HCT116 (cell line): ENCODE measurements around the gene TAS2R41. TPM values are rescaled to one million over a fixed set of nuclear protein-coding genes. Genes with fewer than 3 reads are reported as not detected.

Experiments used
- ATAC-seq: fragments of 200-7000 bp; cut with Tn5 transposase; 2 replicates; pipeline ENCODE4 v1.9.1; 2020; ENCODE audit warnings: mild to moderate bottlenecking, moderate library complexity
- BruUV-seq: library from RNA; stranded (reverse); fragments of 400-500 nt; replicated peaks from 2 replicates; lab custom pipeline; 2021; lab: Mats Ljungman, UMichigan
- CTCF ChIA-PET: fragments of 300-600 bp; sonication (Branson Sonifier 250); formaldehyde crosslinking; loops from one replicate; lab custom pipeline; 2021; ENCODE audit warnings: antibody characterized with exemption; lab: Charles Lee
- POLR2A ChIA-PET: fragments of 300-600, 350-600 bp; sonication (Branson Sonifier 250); formaldehyde crosslinking; loops from one replicate; lab custom pipeline; 2021; ENCODE audit warnings: antibody characterized with exemption; lab: Charles Lee
- RAD21 ChIA-PET, 2 experiments: fragments of 300-600 bp; sonication (Branson Sonifier 250); formaldehyde crosslinking; loops; one replicate each; lab custom pipeline; 2023; ENCODE audit warnings: low total read pairs in 2 of 2; ENCODE audit not compliant: uncharacterized antibody in 2 of 2, unreplicated experiment in 2 of 2, low non-redundant PET in 1 of 2; lab: Charles Lee
- DNase-seq: peaks from one replicate; pipeline ENCODE4 v3.0.0-alpha.2; 2010; ENCODE audit warnings: low read depth, low spot score
- H2AFZ ChIP-seq: fragments of 200-600 bp; shearing (Covaris generic), sonication (generic); 2 replicates; pipeline ENCODE4 v1.6.1; 2017; ENCODE audit warnings: low read depth, mixed run types, mixed read lengths, antibody characterized with exemption, low read length; ENCODE audit not compliant: poor library complexity, severe bottlenecking
- H3K27ac ChIP-seq: 2 replicates; pipeline ENCODE4 v1.5.1; 2012; ENCODE audit warnings: low read depth, low read length
- H3K27me3 ChIP-seq: fragments of 200-600 bp; sonication (generic); 2 replicates; pipeline ENCODE4 v1.6.1; 2016; ENCODE audit warnings: mixed run types, low read length, mixed read lengths; ENCODE audit not compliant: insufficient read depth
- H3K36me3 ChIP-seq, 2 experiments: fragments of 200-500 bp in 1 of 2; fragments of 200-600 bp in 1 of 2; sonication (Bioruptor generic) in 1 of 2; sonication (generic) in 1 of 2; 2 replicates each; pipeline versions ENCODE4 v1.5.1 to v1.6.1; 2014 to 2016; ENCODE audit warnings: low read length in 2 of 2, inconsistent platforms in 1 of 2, mixed read lengths in 1 of 2, mixed run types in 1 of 2; ENCODE audit not compliant: insufficient read depth in 2 of 2, control insufficient read depth in 1 of 2
- H3K4me1 ChIP-seq, 2 experiments: fragments of 200-600 bp in 1 of 2; sonication (generic) in 1 of 2; 2 replicates each; pipeline versions ENCODE4 v1.5.1 to v1.6.1; 2012 to 2017; ENCODE audit warnings: low read length in 2 of 2, inconsistent platforms in 1 of 2, mild to moderate bottlenecking in 1 of 2, mixed read lengths in 1 of 2, mixed run types in 1 of 2, moderate library complexity in 1 of 2; ENCODE audit not compliant: insufficient read depth in 2 of 2, control insufficient read depth in 1 of 2
- H3K4me2 ChIP-seq: fragments of 200-600 bp; sonication (generic); 2 replicates; pipeline ENCODE4 v1.6.1; 2017; ENCODE audit warnings: mixed run types, low read length, mixed read lengths
- H3K4me3 ChIP-seq, 2 experiments: fragments of 200-600 bp in 1 of 2; sonication (generic) in 1 of 2; replicated peaks in 1 of 2; 2 replicates each; pipeline ENCODE4 v1.5.1; 2011 to 2016; ENCODE audit warnings: low read length in 2 of 2, control low read depth in 1 of 2, low read depth in 1 of 2, mild to moderate bottlenecking in 1 of 2, mixed read lengths in 1 of 2, mixed run types in 1 of 2
- H3K79me2 ChIP-seq: fragments of 200-600 bp; sonication (generic); 2 replicates; pipeline ENCODE4 v1.6.1; 2017; ENCODE audit warnings: mild to moderate bottlenecking, mixed run types, low read length, moderate library complexity, mixed read lengths; ENCODE audit not compliant: insufficient read depth
- H3K9ac ChIP-seq: fragments of 200-600 bp; sonication (generic); 2 replicates; pipeline ENCODE4 v1.6.1; 2016; ENCODE audit warnings: low read length, mixed read lengths
- H3K9me2 ChIP-seq: fragments of 200-600 bp; sonication (generic), shearing (Covaris generic); 2 replicates; pipeline ENCODE4 v1.6.1; 2017; ENCODE audit warnings: mixed run types, mild to moderate bottlenecking, moderate library complexity; ENCODE audit not compliant: insufficient read depth
- H3K9me3 ChIP-seq, 2 experiments: fragments of 200-500 bp in 1 of 2; fragments of 200-600 bp in 1 of 2; sonication (Bioruptor generic) in 1 of 2; sonication (generic) in 1 of 2; 2 replicates each; pipeline ENCODE4 v1.6.1; 2014 to 2017; ENCODE audit warnings: low read length in 2 of 2, mixed read lengths in 2 of 2, inconsistent platforms in 1 of 2, low read depth in 1 of 2, mild to moderate bottlenecking in 1 of 2, mixed run types in 1 of 2, moderate library complexity in 1 of 2; ENCODE audit not compliant: control insufficient read depth in 1 of 2, insufficient read depth in 1 of 2
- H4K20me1 ChIP-seq: fragments of 200-600 bp; sonication (generic), shearing (Covaris generic); 2 replicates; pipeline ENCODE4 v1.6.1; 2017; ENCODE audit warnings: mixed run types, mild to moderate bottlenecking, moderate library complexity; ENCODE audit not compliant: insufficient read depth
- ELF1 ChIP-seq: IDR thresholded peaks from 2 replicates; pipeline ENCODE4 v1.6.1; 2012; ENCODE audit warnings: low read depth, borderline replicate concordance
- EZH2 ChIP-seq: fragments of 200-600 bp; sonication (generic); IDR thresholded peaks from 2 replicates; pipeline ENCODE4 v1.6.1; 2017; ENCODE audit warnings: antibody characterized with exemption, mixed run types
- EZH2phosphoT487 ChIP-seq: fragments of 200-600 bp; IDR thresholded peaks from 2 replicates; pipeline ENCODE4 v1.6.1; 2018; ENCODE audit warnings: antibody characterized with exemption, borderline replicate concordance
- FOSL1 ChIP-seq: IDR thresholded peaks from 2 replicates; pipeline ENCODE4 v1.6.1; 2012; ENCODE audit warnings: low read depth
- JUND ChIP-seq: IDR thresholded peaks from 2 replicates; pipeline ENCODE4 v1.6.1; 2012
- POLR2A ChIP-seq: IDR thresholded peaks from 2 replicates; pipeline ENCODE4 v1.7.0; 2011; ENCODE audit warnings: borderline replicate concordance; ENCODE audit not compliant: insufficient read depth, insufficient read length; ENCODE audit errors: extremely low read depth
- RAD21 ChIP-seq: IDR thresholded peaks from 2 replicates; pipeline ENCODE4 v1.6.1; 2012; ENCODE audit warnings: low read depth, mild to moderate bottlenecking
- SIN3A ChIP-seq: IDR thresholded peaks from 2 replicates; pipeline ENCODE4 v1.6.1; 2012; ENCODE audit warnings: low read depth
- SP1 ChIP-seq: IDR thresholded peaks from 2 replicates; pipeline ENCODE4 v1.6.1; 2012; ENCODE audit warnings: low read depth
- SRF ChIP-seq: IDR thresholded peaks from 2 replicates; pipeline ENCODE4 v1.6.1; 2012; ENCODE audit warnings: low read depth
- TCF7L2 ChIP-seq: IDR thresholded peaks from 2 replicates; pipeline ENCODE4 v1.7.0; 2011; ENCODE audit warnings: borderline replicate concordance, inconsistent platforms; ENCODE audit not compliant: insufficient read depth, insufficient read length; ENCODE audit errors: extremely low read depth
- YY1 ChIP-seq: IDR thresholded peaks from 2 replicates; pipeline ENCODE4 v1.6.1; 2011; ENCODE audit warnings: low read length, low read depth, moderate library complexity, mild to moderate bottlenecking; ENCODE audit not compliant: insufficient replicate concordance; ENCODE audit errors: extremely low read depth
- ZFX ChIP-seq: fragments of 450-650 bp; IDR thresholded peaks from 2 replicates; pipeline ENCODE4 v1.6.1; 2017
- intact Hi-C: fragments of 100-400 bp; cut with micrococcal nuclease; formaldehyde crosslinking; loops from 2 replicates; pipeline ENCODE4 v1.10.0; 2022
- total RNA-seq: library from RNA; stranded (reverse); gene quantifications from one replicate; pipeline ENCODE4 v1.2.1, GENCODE V29; 2021; ENCODE audit not compliant: unreplicated experiment
- TF ChIP-seq, protein P1 (sequence below): IDR thresholded peaks from 2 replicates; pipeline ENCODE4 v1.6.1; 2012; ENCODE audit warnings: low read depth
- TF ChIP-seq, protein P2 (sequence below): IDR thresholded peaks from 2 replicates; pipeline ENCODE4 v1.6.1; 2011; ENCODE audit warnings: mild to moderate bottlenecking, low read length, moderate library complexity; ENCODE audit not compliant: insufficient replicate concordance; ENCODE audit errors: extremely low read depth

The TAS2R41 gene
- total RNA-seq, 1 experiment from 2014 or later = not detected

DNA sequence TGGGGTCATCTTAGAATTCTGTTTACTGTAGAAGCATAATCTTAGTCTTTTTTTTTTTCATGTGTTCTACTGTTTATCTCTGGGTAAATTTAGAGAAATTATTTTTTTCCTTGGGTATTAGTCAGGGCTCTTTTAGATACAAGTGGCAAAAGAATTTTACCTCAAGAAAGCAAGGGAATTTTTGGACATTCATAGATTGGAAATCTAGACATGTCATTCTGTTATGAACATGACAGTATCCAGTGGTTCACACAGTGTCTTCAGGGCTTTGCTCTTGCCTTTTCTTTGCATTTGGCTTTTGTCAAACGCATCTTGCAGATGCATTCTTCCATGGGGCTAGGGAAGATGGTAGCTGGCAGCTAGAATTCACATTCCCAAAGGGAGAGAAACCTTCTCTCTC lies 13.7 kb upstream of the TAS2R41 start (continued):
- TF ChIP-seq, protein P1, sequence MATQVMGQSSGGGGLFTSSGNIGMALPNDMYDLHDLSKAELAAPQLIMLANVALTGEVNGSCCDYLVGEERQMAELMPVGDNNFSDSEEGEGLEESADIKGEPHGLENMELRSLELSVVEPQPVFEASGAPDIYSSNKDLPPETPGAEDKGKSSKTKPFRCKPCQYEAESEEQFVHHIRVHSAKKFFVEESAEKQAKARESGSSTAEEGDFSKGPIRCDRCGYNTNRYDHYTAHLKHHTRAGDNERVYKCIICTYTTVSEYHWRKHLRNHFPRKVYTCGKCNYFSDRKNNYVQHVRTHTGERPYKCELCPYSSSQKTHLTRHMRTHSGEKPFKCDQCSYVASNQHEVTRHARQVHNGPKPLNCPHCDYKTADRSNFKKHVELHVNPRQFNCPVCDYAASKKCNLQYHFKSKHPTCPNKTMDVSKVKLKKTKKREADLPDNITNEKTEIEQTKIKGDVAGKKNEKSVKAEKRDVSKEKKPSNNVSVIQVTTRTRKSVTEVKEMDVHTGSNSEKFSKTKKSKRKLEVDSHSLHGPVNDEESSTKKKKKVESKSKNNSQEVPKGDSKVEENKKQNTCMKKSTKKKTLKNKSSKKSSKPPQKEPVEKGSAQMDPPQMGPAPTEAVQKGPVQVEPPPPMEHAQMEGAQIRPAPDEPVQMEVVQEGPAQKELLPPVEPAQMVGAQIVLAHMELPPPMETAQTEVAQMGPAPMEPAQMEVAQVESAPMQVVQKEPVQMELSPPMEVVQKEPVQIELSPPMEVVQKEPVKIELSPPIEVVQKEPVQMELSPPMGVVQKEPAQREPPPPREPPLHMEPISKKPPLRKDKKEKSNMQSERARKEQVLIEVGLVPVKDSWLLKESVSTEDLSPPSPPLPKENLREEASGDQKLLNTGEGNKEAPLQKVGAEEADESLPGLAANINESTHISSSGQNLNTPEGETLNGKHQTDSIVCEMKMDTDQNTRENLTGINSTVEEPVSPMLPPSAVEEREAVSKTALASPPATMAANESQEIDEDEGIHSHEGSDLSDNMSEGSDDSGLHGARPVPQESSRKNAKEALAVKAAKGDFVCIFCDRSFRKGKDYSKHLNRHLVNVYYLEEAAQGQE = no peak
- no peak for TF ChIP-seq ZFX
- no peak for TF ChIP-seq EZH2phosphoT487
- no peak for TF ChIP-seq SIN3A
- no peak for TF ChIP-seq TCF7L2
- TF ChIP-seq, all 23 proteins: peak for 0

DNA sequence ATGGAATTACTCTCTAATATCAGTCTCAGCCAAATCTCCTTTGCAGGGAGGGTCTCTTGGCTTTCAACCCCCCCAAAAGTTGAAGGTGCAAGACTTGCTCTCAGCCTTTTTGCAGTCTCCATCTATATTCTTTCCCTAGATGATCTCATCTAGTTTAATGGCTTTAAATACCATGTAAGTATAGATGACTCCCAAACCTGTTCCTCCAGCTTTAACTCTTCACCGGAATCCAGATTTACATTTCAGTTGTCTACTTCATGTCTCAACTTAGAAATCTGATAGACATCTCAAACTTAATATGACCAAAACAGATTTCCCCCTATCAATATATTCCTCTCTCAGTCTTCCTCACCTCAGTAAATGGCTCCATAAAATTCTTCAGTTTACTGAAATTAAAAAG lies 9.9 kb upstream of the TAS2R41 start:
- no peak overlapping the region for H3K4me3 ChIP-seq
- DNase-seq = no peak
- no peak overlapping the region for H3K9ac ChIP-seq
- H3K27me3 ChIP-seq = no peaks in the 10 kb centered on the region
- ChIA-PET RAD21 (no interaction called here), CTCF (no interaction called here), POLR2A (no interaction called here)
- no peak overlapping the region for H3K27ac ChIP-seq
- H3K36me3 ChIP-seq = no peaks in the 10 kb centered on the region
- no TSS peak for BruUV-seq
- peaks cover 9 to 24% of the 10 kb centered on the region in 2 experiments for H3K4me1 ChIP-seq
- no peaks in the 10 kb centered on the region for H4K20me1 ChIP-seq
- H3K9me3 ChIP-seq = no peaks in the 10 kb centered on the region
- H2AFZ ChIP-seq = no peak overlapping the region
- no peak overlapping the region for H3K4me2 ChIP-seq
- intact Hi-C loops = no loop called here
- H3K79me2 ChIP-seq = no peaks in the 10 kb centered on the region
- no peak for ATAC-seq
- H3K9me2 ChIP-seq = no peaks in the 10 kb centered on the region
- TF ChIP-seq, protein P2, sequence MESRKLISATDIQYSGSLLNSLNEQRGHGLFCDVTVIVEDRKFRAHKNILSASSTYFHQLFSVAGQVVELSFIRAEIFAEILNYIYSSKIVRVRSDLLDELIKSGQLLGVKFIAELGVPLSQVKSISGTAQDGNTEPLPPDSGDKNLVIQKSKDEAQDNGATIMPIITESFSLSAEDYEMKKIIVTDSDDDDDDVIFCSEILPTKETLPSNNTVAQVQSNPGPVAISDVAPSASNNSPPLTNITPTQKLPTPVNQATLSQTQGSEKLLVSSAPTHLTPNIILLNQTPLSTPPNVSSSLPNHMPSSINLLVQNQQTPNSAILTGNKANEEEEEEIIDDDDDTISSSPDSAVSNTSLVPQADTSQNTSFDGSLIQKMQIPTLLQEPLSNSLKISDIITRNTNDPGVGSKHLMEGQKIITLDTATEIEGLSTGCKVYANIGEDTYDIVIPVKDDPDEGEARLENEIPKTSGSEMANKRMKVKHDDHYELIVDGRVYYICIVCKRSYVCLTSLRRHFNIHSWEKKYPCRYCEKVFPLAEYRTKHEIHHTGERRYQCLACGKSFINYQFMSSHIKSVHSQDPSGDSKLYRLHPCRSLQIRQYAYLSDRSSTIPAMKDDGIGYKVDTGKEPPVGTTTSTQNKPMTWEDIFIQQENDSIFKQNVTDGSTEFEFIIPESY = no peak
- TF ChIP-seq FOSL1 (no peak), EZH2phosphoT487 (no peak), POLR2A (no peak), ELF1 (no peak), ZFX (no peak), RAD21 (no peak), JUND (no peak), SP1 (no peak), TCF7L2 (no peak), SRF (no peak), YY1 (no peak), EZH2 (no peak), SIN3A (no peak)
- TF ChIP-seq, protein P1 = no peak
